ENCODE measurements around the gene VAV3. TPM values are rescaled to one million over a fixed set of nuclear protein-coding genes. Genes with fewer than 3 reads are reported as not detected.

The VAV3 gene
- total and polyA plus RNA-seq, 2 of the 8 experiments (the other 6 are each of a cell fraction or from before 2014, with no cell fraction given), result 2.9 to 7.9 TPM

GRCh38 chr1:107787299-107787698 lies 177.7 kb downstream of the VAV3 start:
- WGBS, 2 experiments (ENCODE audit: extremely low coverage in 1 of 2, insufficient coverage in 1 of 2, insufficient read length in 1 of 2, insufficient replicate concordance in 2 of 2, low coverage in 1 of 2, low lambda C conversion rate in 2 of 2, missing lambda C conversion rate in 1 of 2), result 58% methylated on average over 2 of the region's 2 CpGs; no CpG with 5 or more reads in 1 of the 2 experiments
- H2BK12ac ChIP-seq (ENCODE audit: low read depth, low read length), result no peak overlapping the region
- H2AK5ac ChIP-seq (ENCODE audit: low read depth, low read length), result no peak overlapping the region
- no peak overlapping the region for H4K8ac ChIP-seq (ENCODE audit: extremely low read depth, insufficient read depth, low read length)
- TF ChIP-seq SIX5 (IDR thresholded peaks at IDR 0.05; ENCODE audit: low read depth, low read length) (no peak), RAD21 (IDR thresholded peaks at IDR 0.05 in 1 of 2, conservative IDR thresholded peaks at IDR 0.05 in 1 of 2; ENCODE audit: low read depth in 2 of 2, low read length in 2 of 2) (peak; percentile 84 to 88), CTCF (IDR thresholded peaks at IDR 0.05; ENCODE audit: control extremely low read depth in 1 of 3, insufficient read depth in 1 of 3, low read depth in 1 of 3, low read length in 3 of 3) (peak; percentile 58 to 83 (median 73))
- H3K9ac ChIP-seq (replicated peaks in 1 of 4; ENCODE audit: extremely low read depth in 1 of 4, low read depth in 3 of 4, low read length in 3 of 4), result no peak overlapping the region
- H3K4ac ChIP-seq (replicated peaks; ENCODE audit: insufficient read length, low read depth, low read length), result no peak overlapping the region
- H3K27me3 ChIP-seq (replicated peaks in 1 of 4; ENCODE audit: control insufficient read depth in 3 of 4, extremely low read depth in 1 of 4, insufficient read depth in 3 of 4, low read length in 3 of 4), result no peaks in the 10 kb centered on the region
- no peak overlapping the region for H3K27ac ChIP-seq (ENCODE audit: low read depth, low read length)
- DNase-seq (ENCODE audit: low read depth in 1 of 2, low spot score in 2 of 2) (no peak), FAIRE-seq (peak; percentile 60)
- H3K23me2 ChIP-seq (ENCODE audit: low read depth, low read length), result no peaks in the 10 kb centered on the region
- no peaks in the 10 kb centered on the region for H3K79me2 ChIP-seq (ENCODE audit: control insufficient read depth in 1 of 2, insufficient read depth in 2 of 2, low read length in 2 of 2)
- no peak overlapping the region for H3K4me3 ChIP-seq (ENCODE audit: extremely low read depth in 1 of 4, insufficient read depth in 2 of 4, low read depth in 3 of 4, low read length in 4 of 4)
- ChIA-PET CTCF (ENCODE audit: partially characterized antibody) (interaction anchor here (0.8 to 19.2 kb wide), 10 partner anchors 13 to 337 kb away, joined by 3 to 433 read pairs (median 3); no protein-coding TSS in a partner anchor), POLR2A (ENCODE audit: partially characterized antibody) (interaction anchor here (1.3 kb wide), 1 partner anchor 340 kb away, joined by 3 read pairs; no protein-coding TSS in a partner anchor)
- H3K79me1 ChIP-seq (ENCODE audit: low read depth, low read length), result no peaks in the 10 kb centered on the region
- H2BK15ac ChIP-seq (ENCODE audit: low read length), result no peak overlapping the region
- H3K56ac ChIP-seq (replicated peaks; ENCODE audit: insufficient read length, low read depth, low read length), result no peak overlapping the region
- no peak overlapping the region for H2BK120ac ChIP-seq (replicated peaks; ENCODE audit: low read depth, low read length)
- no peak overlapping the region for H3K23ac ChIP-seq (ENCODE audit: insufficient read length)
- no peak overlapping the region for H2BK20ac ChIP-seq (ENCODE audit: low read length)
- H4K5ac ChIP-seq (ENCODE audit: insufficient read length, low read depth, low read length), result no peak overlapping the region
- no peak overlapping the region for H3K4me2 ChIP-seq (ENCODE audit: insufficient read depth in 1 of 2, low read depth in 2 of 2, low read length in 2 of 2)
- no peaks in the 10 kb centered on the region for H3K9me3 ChIP-seq (ENCODE audit: insufficient read depth in 2 of 2, low read depth in 1 of 2, low read length in 1 of 2)
- no peak overlapping the region for H3K14ac ChIP-seq (ENCODE audit: insufficient read length)
- no peaks in the 10 kb centered on the region for H4K20me1 ChIP-seq (replicated peaks in 1 of 2; ENCODE audit: control insufficient read depth in 1 of 2, insufficient read depth in 2 of 2, low read length in 2 of 2)
- no peaks in the 10 kb centered on the region for H3K36me3 ChIP-seq (ENCODE audit: control insufficient read depth in 2 of 4, insufficient read depth in 4 of 4, low read length in 3 of 4)
- H3K4me1 ChIP-seq (replicated peaks in 1 of 4; ENCODE audit: control insufficient read depth in 3 of 4, insufficient read depth in 4 of 4, low read length in 3 of 4), result peaks cover 0 to 4% (median 0%) of the 10 kb centered on the region in 4 experiments; a peak in 1 of 7 replicates
- H2BK5ac ChIP-seq (ENCODE audit: low read depth, low read length), result no peak overlapping the region
- no peak overlapping the region for H2AFZ ChIP-seq (ENCODE audit: low read length)
- H4K91ac ChIP-seq (replicated peaks; ENCODE audit: insufficient read length, low read length), result no peak overlapping the region
- H3K18ac ChIP-seq (ENCODE audit: extremely low read depth, low read length), result no peak overlapping the region
